ENCODE measurements around the gene DCST1. TPM values are rescaled to one million over a fixed set of nuclear protein-coding genes. Genes with fewer than 3 reads are reported as not detected.

DCST1 gene
- total RNA-seq, 1 experiment from 2014 or later, result 0.17 TPM

GRCh38 chr1:155005076-155006011 lies 28.3 kb upstream of the DCST1 start:
- peak overlapping the region; percentile 93 for H3K27ac Mint-ChIP-seq (ENCODE audit: unreplicated experiment)

GRCh38 chr1:155006601-155007101 lies 27.0 kb upstream of the DCST1 start:
- H3K4me1 Mint-ChIP-seq (ENCODE audit: low read depth, unreplicated experiment), result peaks cover 34% of the 10 kb centered on the region
- H3K9me3 Mint-ChIP-seq (ENCODE audit: low read depth, unreplicated experiment), result no peaks in the 10 kb centered on the region
- no TSS peak for BruUV-seq (replicated peaks)
- H3K27me3 Mint-ChIP-seq (ENCODE audit: unreplicated experiment), result no peaks in the 10 kb centered on the region
- H3K4me3 Mint-ChIP-seq (ENCODE audit: low read depth, unreplicated experiment), result peak overlapping the region; percentile 94
- peaks cover 31% of the 10 kb centered on the region for H3K36me3 Mint-ChIP-seq (ENCODE audit: insufficient read depth, unreplicated experiment)
- TF ChIP-seq CTCF (IDR thresholded peaks at IDR 0.05; ENCODE audit: unreplicated experiment), result no peak
- intact Hi-C loops (cut with micrococcal nuclease; ENCODE audit: unreplicated experiment), result loop anchor here (10.0 kb wide), 1 partner anchor 48 kb away; the partner anchor contains the start of gene ADAM15
- CTCF ChIA-PET, result interaction anchor here (1.0 to 2.6 kb wide), 2 partner anchors 10 kb away, joined by 3 to 11 read pairs; no protein-coding TSS in a partner anchor
- DNase-seq, result no peak
- H3K27ac Mint-ChIP-seq (ENCODE audit: unreplicated experiment), result peak overlapping the region; percentile 18

More at GRCh38 chr1:155005076-155006011, 28.3 kb upstream of the DCST1 start:
- no peaks in the 10 kb centered on the region for H3K9me3 Mint-ChIP-seq (ENCODE audit: low read depth, unreplicated experiment)
- peaks cover 36% of the 10 kb centered on the region for H3K4me1 Mint-ChIP-seq (ENCODE audit: low read depth, unreplicated experiment)
- TF ChIP-seq CTCF (IDR thresholded peaks at IDR 0.05; ENCODE audit: unreplicated experiment), result no peak
- H3K27me3 Mint-ChIP-seq (ENCODE audit: unreplicated experiment), result no peaks in the 10 kb centered on the region
- CTCF ChIA-PET, result interaction anchor here (0.5 to 2.6 kb wide), 3 partner anchors 12 to 646 kb away, joined by 3 to 11 read pairs (median 3); no protein-coding TSS in a partner anchor
- peaks cover 44% of the 10 kb centered on the region for H3K36me3 Mint-ChIP-seq (ENCODE audit: insufficient read depth, unreplicated experiment)
- DNase-seq, result no peak
- H3K4me3 Mint-ChIP-seq (ENCODE audit: low read depth, unreplicated experiment), result peak overlapping the region; percentile 94
- no TSS peak for BruUV-seq (replicated peaks)
- intact Hi-C loops (cut with micrococcal nuclease; ENCODE audit: unreplicated experiment), result loop anchor here (10.0 kb wide), 1 partner anchor 49 kb away; the partner anchor contains the start of gene ADAM15

GRCh38 chr1:155007251-155007828 lies 26.3 kb upstream of the DCST1 start:
- Mint-ChIP-seq H3K27ac (ENCODE audit: unreplicated experiment) (no peak overlapping the region), H3K27me3 (ENCODE audit: unreplicated experiment) (no peaks in the 10 kb centered on the region), H3K4me1 (ENCODE audit: low read depth, unreplicated experiment) (peaks cover 34% of the 10 kb centered on the region), H3K4me3 (ENCODE audit: low read depth, unreplicated experiment) (no peak overlapping the region), H3K9me3 (ENCODE audit: low read depth, unreplicated experiment) (no peaks in the 10 kb centered on the region), H3K36me3 (ENCODE audit: insufficient read depth, unreplicated experiment) (peaks cover 24% of the 10 kb centered on the region)
- CTCF ChIA-PET, result interaction anchor here (1.0 to 2.6 kb wide), 2 partner anchors 10 to 11 kb away, joined by 3 to 11 read pairs; no protein-coding TSS in a partner anchor
- no TSS peak for BruUV-seq (replicated peaks)
- no peak for DNase-seq
- intact Hi-C loops (cut with micrococcal nuclease; ENCODE audit: unreplicated experiment), result loop anchor here (10.0 kb wide), 1 partner anchor 47 kb away; the partner anchor contains the start of gene ADAM15
- no peak for TF ChIP-seq CTCF (IDR thresholded peaks at IDR 0.05; ENCODE audit: unreplicated experiment)
